ENCODE data around the gene BNIP1.

BNIP1 gene

GRCh38 chr5:173202266-173202875 is 58.0 kb downstream of the BNIP1 start:
- no peak for DNase-seq (ENCODE audit: low spot score)
- no peak for TF ChIP-seq CTCF (IDR thresholded peaks at IDR 0.05; ENCODE audit: borderline replicate concordance, control extremely low read depth, extremely low read depth, insufficient read depth, missing control alignments)
- in situ Hi-C loops (cut with MboI; ENCODE audit: low sequenced_read_pairs, unreplicated experiment) = no loop called here

GRCh38 chr5:173204185-173204979 is 60.1 kb downstream of the BNIP1 start:
- no peak for DNase-seq (ENCODE audit: low spot score)
- in situ Hi-C loops (cut with MboI; ENCODE audit: low sequenced_read_pairs, unreplicated experiment) = no loop called here
- TF ChIP-seq CTCF (IDR thresholded peaks at IDR 0.05; ENCODE audit: borderline replicate concordance, control extremely low read depth, extremely low read depth, insufficient read depth, missing control alignments) = peak; percentile 58

- TF ChIP-seq CTCF (IDR thresholded peaks at IDR 0.05; ENCODE audit: borderline replicate concordance, control extremely low read depth, extremely low read depth, insufficient read depth, missing control alignments) = no peak
- in situ Hi-C loops (cut with MboI; ENCODE audit: low sequenced_read_pairs, unreplicated experiment) = no loop called here
- DNase-seq (ENCODE audit: low spot score) = no peak
Measured at GRCh38 chr5:173205916-173206315, 61.6 kb downstream of the BNIP1 start.

- DNase-seq (ENCODE audit: low spot score) = no peak
- TF ChIP-seq CTCF (IDR thresholded peaks at IDR 0.05; ENCODE audit: borderline replicate concordance, control extremely low read depth, extremely low read depth, insufficient read depth, missing control alignments) = no peak
- in situ Hi-C loops (cut with MboI; ENCODE audit: low sequenced_read_pairs, unreplicated experiment) = no loop called here
Measured at GRCh38 chr5:173208296-173208695, 64.0 kb downstream of the BNIP1 start.

GRCh38 chr5:173210877-173211276 is 66.5 kb downstream of the BNIP1 start:
- no peak for TF ChIP-seq CTCF (IDR thresholded peaks at IDR 0.05; ENCODE audit: borderline replicate concordance, control extremely low read depth, extremely low read depth, insufficient read depth, missing control alignments)
- in situ Hi-C loops (cut with MboI; ENCODE audit: low sequenced_read_pairs, unreplicated experiment) = no loop called here

GRCh38 chr5:173211284-173211683 is 67.0 kb downstream of the BNIP1 start:
- no peak for TF ChIP-seq CTCF (IDR thresholded peaks at IDR 0.05; ENCODE audit: borderline replicate concordance, control extremely low read depth, extremely low read depth, insufficient read depth, missing control alignments)
- no peak for DNase-seq (ENCODE audit: low spot score)

More at GRCh38 chr5:173210877-173211276, 66.5 kb downstream of the BNIP1 start:
- no peak for DNase-seq (ENCODE audit: low spot score)

More at GRCh38 chr5:173211284-173211683, 67.0 kb downstream of the BNIP1 start:
- in situ Hi-C loops (cut with MboI; ENCODE audit: low sequenced_read_pairs, unreplicated experiment) = no loop called here

All from GM13976 (cell line).